ENCODE data around the gene OSCAR.

DNA sequence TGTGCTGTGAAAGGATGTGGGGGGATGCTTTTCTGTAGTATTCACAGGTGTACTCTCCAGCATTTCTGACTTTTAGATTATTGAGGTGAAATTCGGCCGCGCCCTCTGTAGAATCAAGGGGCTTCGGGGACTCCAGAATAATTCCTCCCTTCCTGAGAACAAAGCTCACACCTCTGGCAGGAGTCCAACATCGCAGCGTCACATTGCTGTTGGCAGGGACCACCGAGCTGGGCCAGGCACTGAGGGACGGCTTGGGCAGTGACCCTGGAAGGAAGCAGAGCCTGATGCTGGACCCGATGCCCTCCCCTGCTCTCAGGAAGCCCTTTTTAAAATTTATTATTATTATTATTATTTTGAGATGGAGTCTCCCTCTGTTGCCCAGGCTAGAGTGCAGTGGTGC is 25.8 kb downstream of the OSCAR start:
- TF ChIP-seq, protein P1, sequence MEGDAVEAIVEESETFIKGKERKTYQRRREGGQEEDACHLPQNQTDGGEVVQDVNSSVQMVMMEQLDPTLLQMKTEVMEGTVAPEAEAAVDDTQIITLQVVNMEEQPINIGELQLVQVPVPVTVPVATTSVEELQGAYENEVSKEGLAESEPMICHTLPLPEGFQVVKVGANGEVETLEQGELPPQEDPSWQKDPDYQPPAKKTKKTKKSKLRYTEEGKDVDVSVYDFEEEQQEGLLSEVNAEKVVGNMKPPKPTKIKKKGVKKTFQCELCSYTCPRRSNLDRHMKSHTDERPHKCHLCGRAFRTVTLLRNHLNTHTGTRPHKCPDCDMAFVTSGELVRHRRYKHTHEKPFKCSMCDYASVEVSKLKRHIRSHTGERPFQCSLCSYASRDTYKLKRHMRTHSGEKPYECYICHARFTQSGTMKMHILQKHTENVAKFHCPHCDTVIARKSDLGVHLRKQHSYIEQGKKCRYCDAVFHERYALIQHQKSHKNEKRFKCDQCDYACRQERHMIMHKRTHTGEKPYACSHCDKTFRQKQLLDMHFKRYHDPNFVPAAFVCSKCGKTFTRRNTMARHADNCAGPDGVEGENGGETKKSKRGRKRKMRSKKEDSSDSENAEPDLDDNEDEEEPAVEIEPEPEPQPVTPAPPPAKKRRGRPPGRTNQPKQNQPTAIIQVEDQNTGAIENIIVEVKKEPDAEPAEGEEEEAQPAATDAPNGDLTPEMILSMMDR (IDR thresholded peaks at IDR 0.05) = no peak
- TF ChIP-seq POLR2A (IDR thresholded peaks at IDR 0.05) = no peak

All from uterus (tissue), 2 donors.